SK-N-MC (cell line): ENCODE data around the gene HS3ST3B1.

Experiments
- DNase-seq: peaks from one replicate; pipeline ENCODE4 v3.0.0-alpha.2; 2011; ENCODE audit warnings: low read depth, low spot score
- H3K27ac ChIP-seq: fragments of 200-600 bp; sonication (generic); 2 replicates; pipeline ENCODE4 v1.5.1; 2016; ENCODE audit warnings: mixed run types
- H3K36me3 ChIP-seq: fragments of 200-600 bp; sonication (generic); 2 replicates; pipeline ENCODE4 v1.6.1; 2017; ENCODE audit warnings: antibody characterized with exemption, low read length, mixed read lengths; ENCODE audit not compliant: insufficient read depth
- H3K4me3 ChIP-seq: fragments of 200-600 bp; sonication (generic); 2 replicates; pipeline ENCODE4 v1.5.1; 2016
- H3K9ac ChIP-seq: fragments of 200-600 bp; sonication (generic); 2 replicates; pipeline ENCODE4 v1.8.0; 2017; ENCODE audit warnings: mixed run types, mixed read lengths; ENCODE audit not compliant: insufficient read length
- H3K9me3 ChIP-seq: fragments of 200-600 bp; sonication (generic); 2 replicates; pipeline ENCODE4 v1.6.1; 2017; ENCODE audit warnings: low read depth, mild to moderate bottlenecking, antibody characterized with exemption, low read length, moderate library complexity, mixed read lengths
- EZH2 ChIP-seq: fragments of 200-600 bp; sonication (generic); IDR thresholded peaks from one replicate; pipeline ENCODE4 v1.6.1; 2017; ENCODE audit warnings: antibody characterized with exemption
- FOXP2 ChIP-seq: optimal IDR thresholded peaks from 2 replicates; pipeline ENCODE3; 2011; ENCODE audit warnings: mild to moderate bottlenecking, moderate library complexity; ENCODE audit not compliant: insufficient read depth; ENCODE audit errors: extremely low read length, control extremely low read depth
- POLR2AphosphoS5 ChIP-seq: IDR thresholded peaks from 2 replicates; pipeline ENCODE4 v1.6.1; 2012; ENCODE audit warnings: mild to moderate bottlenecking, low read depth, low read length, borderline replicate concordance

Gene HS3ST3B1

GRCh38 chr17:14300575-14301278 is at the start of gene HS3ST3B1:
Gene HS3ST3B1, plus strand, starts transcription at chr17:14301081. Its CDS starts 438 bp downstream, at chr17:14301519.
- peak within 1 kb of the TSS; percentile 72 for H3K4me3 ChIP-seq
- peak; percentile 16 for DNase-seq
- TF ChIP-seq FOXP2 (no peak), POLR2AphosphoS5 (no peak), EZH2 (no peak)
- H3K9ac ChIP-seq, result no peak within 1 kb of the TSS
- no peaks in the 10 kb centered on the region for H3K9me3 ChIP-seq
- H3K36me3 ChIP-seq, result no peaks in the 10 kb centered on the region
- no peak within 1 kb of the TSS for H3K27ac ChIP-seq

GRCh38 chr17:14261406-14261805 is 39.5 kb upstream of the HS3ST3B1 start:
- H3K9ac ChIP-seq, result no peak overlapping the region
- no peak for TF ChIP-seq FOXP2
- TF ChIP-seq EZH2, result no peak
- TF ChIP-seq POLR2AphosphoS5, result no peak
- no peak for DNase-seq
- no peaks in the 10 kb centered on the region for H3K9me3 ChIP-seq
- no peak overlapping the region for H3K27ac ChIP-seq
- H3K4me3 ChIP-seq, result no peak overlapping the region
- no peaks in the 10 kb centered on the region for H3K36me3 ChIP-seq

DNA sequence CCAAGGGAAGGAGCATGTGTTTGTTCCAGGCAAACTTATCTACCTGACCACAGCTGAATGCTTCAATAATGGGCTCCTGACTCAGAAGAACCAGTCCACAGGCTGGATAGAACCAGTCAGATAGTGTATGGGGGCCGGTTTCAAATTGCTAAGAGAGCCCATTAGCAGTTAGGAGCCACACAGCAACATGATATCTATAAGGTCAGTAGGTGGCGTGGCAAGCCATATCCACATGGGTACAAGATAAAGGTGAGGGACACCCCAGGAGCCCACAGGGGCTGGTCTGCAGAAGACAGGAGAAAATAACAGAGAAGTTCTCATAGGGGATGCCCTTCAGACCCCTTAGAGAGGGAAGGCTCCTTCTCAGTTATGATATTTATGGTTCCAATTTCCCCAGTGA is 32.6 kb upstream of the HS3ST3B1 start:
- H3K36me3 ChIP-seq, result no peaks in the 10 kb centered on the region
- no peak overlapping the region for H3K4me3 ChIP-seq
- no peaks in the 10 kb centered on the region for H3K9me3 ChIP-seq
- TF ChIP-seq POLR2AphosphoS5, result no peak
- no peak for TF ChIP-seq EZH2
- TF ChIP-seq FOXP2, result no peak
- H3K27ac ChIP-seq, result no peak overlapping the region
- no peak overlapping the region for H3K9ac ChIP-seq
- DNase-seq, result no peak

DNA sequence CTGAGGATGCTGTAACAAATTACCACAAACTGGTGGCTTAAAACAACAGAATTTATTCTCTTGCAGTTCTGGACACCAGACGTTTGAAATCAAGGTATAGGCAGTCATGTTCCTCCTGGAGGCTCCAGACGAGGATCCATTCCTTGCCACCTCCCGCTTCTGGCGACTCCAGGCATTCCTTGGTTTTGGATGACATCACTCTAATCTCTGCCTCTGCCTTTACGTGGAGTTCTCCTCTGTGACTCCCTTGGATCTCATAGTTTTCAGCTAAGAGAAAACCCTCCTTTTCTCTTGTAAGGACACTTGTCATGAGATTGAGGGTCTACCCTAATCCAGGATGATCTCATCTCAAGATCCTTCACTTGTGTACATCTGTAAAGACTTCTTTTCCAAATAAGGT is 31.4 kb upstream of the HS3ST3B1 start:
- no peak for DNase-seq
- H3K9ac ChIP-seq, result no peak overlapping the region
- no peaks in the 10 kb centered on the region for H3K9me3 ChIP-seq
- TF ChIP-seq FOXP2 (no peak), EZH2 (no peak), POLR2AphosphoS5 (no peak)
- no peak overlapping the region for H3K27ac ChIP-seq
- no peak overlapping the region for H3K4me3 ChIP-seq
- H3K36me3 ChIP-seq, result no peaks in the 10 kb centered on the region

DNA sequence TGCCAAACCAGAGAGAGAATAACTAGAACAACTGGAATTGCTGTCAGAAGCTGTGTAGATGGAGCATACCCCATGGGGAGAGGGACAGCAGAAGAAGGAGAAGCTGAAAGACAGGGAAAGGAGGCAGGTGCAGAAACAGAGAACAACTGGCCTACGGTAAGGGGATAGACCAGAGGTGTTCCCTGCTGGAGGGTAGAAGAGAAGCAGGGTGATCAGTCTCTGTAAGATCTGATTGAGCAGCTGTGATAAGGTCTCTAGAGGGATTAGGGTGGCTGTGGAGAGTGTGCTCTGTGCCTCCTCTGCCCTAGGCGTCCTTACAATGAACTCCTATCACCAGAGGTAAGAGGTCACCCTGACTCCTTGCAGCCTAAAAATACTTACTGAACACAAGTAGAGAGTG is 30.4 kb upstream of the HS3ST3B1 start:
- H3K9ac ChIP-seq, result no peak overlapping the region
- DNase-seq, result no peak
- H3K4me3 ChIP-seq, result no peak overlapping the region
- no peak overlapping the region for H3K27ac ChIP-seq
- no peaks in the 10 kb centered on the region for H3K36me3 ChIP-seq
- TF ChIP-seq EZH2 (no peak), FOXP2 (no peak), POLR2AphosphoS5 (no peak)
- H3K9me3 ChIP-seq, result no peaks in the 10 kb centered on the region

DNA sequence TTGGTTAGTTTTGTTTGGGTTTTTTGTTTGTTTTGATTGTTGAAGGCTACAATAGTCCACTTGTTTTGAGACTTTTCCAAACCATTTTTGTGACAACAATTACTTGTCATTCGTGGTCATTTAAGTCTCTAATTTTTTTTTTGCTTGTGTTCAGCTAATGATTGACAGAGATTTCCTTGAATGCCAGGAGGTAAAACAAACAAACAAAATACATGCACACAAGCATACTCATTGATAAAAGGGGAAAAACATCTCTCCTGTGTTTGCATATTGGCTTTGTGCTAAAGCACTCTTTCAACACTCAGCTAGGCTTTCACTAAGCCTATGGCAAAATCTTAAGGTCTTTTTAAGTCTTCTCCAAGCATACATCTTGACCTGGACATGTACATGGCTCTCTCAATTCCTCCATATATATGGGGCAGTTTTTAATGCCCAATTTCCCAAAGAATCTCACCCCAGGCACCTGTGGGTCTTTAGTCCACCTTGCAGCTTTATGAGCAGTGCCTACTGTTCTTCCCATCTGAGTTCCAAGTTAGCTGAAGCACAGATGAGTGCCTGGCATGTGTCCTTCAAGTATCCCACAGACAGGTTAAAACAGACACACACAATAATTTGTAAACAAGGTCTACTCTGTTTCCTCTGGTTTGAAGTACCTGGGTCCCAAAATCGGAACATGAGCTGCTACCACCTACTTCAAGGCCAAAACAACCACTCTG is 24.2 kb upstream of the HS3ST3B1 start:
- DNase-seq, result no peak
- Histone ChIP-seq H3K27ac (no peak overlapping the region), H3K4me3 (no peak overlapping the region), H3K9me3 (no peaks in the 10 kb centered on the region), H3K36me3 (no peaks in the 10 kb centered on the region), H3K9ac (no peak overlapping the region)
- no peak for TF ChIP-seq FOXP2
- no peak for TF ChIP-seq EZH2
- no peak for TF ChIP-seq POLR2AphosphoS5

DNA sequence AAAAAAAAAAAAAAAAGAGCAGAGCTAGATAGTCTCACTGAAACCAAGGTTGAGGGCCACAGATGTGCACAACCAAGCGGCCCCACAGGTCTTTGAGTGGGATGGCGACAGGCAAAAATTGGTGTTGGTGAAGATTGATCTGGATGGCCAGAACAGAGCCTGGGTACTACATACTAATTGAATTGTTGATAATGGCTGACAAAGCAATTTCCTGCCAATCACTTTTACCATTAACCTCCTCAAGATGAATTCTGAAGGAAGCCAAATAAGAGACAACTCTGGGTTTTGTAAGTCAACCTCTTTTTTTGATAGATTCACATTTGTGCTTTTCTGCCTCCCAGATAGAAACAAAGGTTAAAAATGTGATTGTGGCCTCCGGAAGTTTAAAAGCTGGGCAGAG is 19.4 kb upstream of the HS3ST3B1 start:
- DNase-seq, result no peak
- Histone ChIP-seq H3K4me3 (no peak overlapping the region), H3K27ac (no peak overlapping the region), H3K9ac (no peak overlapping the region), H3K36me3 (no peaks in the 10 kb centered on the region), H3K9me3 (no peaks in the 10 kb centered on the region)
- TF ChIP-seq EZH2 (no peak), FOXP2 (no peak), POLR2AphosphoS5 (no peak)

DNA sequence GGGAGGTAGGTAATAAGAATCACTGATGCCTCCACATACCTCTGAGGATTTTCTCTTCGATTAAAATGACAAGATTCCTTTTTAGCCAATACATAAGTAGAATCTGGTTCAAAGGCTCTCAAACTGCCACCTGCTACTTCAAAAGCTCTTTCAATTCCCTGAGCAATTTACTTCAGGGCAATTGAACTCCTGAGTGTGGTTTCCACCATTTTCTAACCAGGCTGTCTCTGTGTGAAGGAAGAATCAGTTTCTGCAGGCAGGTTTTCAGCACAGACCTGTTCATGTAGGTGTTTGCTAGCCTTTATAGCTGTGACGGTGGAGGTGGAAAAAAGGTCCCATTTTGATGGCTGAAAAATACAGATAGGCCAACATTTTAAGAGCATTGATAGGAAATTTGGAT is 18.2 kb upstream of the HS3ST3B1 start:
- Histone ChIP-seq H3K36me3 (no peaks in the 10 kb centered on the region), H3K9ac (no peak overlapping the region), H3K27ac (no peak overlapping the region), H3K9me3 (no peaks in the 10 kb centered on the region), H3K4me3 (no peak overlapping the region)
- no peak for DNase-seq
- TF ChIP-seq FOXP2, result no peak
- TF ChIP-seq POLR2AphosphoS5, result no peak
- no peak for TF ChIP-seq EZH2

DNA sequence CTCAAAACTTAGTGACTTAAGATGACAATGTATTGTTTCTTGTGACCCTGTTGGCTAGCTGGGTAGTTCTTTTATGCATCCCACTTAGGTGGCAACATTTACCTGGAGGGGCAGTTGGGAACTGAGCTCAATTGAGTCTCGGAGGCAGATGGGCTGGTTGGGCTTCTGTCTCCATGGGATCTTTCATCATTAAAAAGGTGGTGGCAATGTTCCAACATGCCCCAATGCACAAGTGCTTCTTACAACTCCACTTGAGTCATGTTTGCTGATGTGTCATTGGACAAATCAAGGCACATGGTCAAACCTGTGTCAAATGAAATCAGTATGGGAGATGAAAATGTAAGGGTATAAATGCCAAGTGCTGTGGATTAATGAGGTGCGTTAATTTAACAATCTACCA is 11.7 kb upstream of the HS3ST3B1 start:
- H3K9ac ChIP-seq, result no peak overlapping the region

More for the DNA sequence above, 11.7 kb upstream of the HS3ST3B1 start:
- TF ChIP-seq FOXP2 (no peak), POLR2AphosphoS5 (no peak), EZH2 (no peak)
- Histone ChIP-seq H3K4me3 (no peak overlapping the region), H3K36me3 (no peaks in the 10 kb centered on the region), H3K27ac (no peak overlapping the region), H3K9me3 (no peaks in the 10 kb centered on the region)
- DNase-seq, result no peak
